CD14-positive monocyte (primary cell): ENCODE measurements around the gene DDR1. TPM values are rescaled to one million over a fixed set of nuclear protein-coding genes. Genes with fewer than 3 reads are reported as not detected.
"Not testable (repeated sequence)": the region's sequence is repeated elsewhere in the genome, so short reads cannot be mapped to it uniquely, and the experiment has no call there.

Experiments
- DNase-seq, 3 donors: peaks; one replicate each; pipeline ENCODE4 v3.0.0-alpha.2; 2011 to 2022
- H2AFZ ChIP-seq: 2 replicates; pipeline ENCODE4 v1.6.0; 2012; ENCODE audit warnings: mild to moderate bottlenecking, low read depth, low read length, inconsistent platforms; ENCODE audit not compliant: insufficient read depth, poor library complexity, severe bottlenecking
- H3K27ac ChIP-seq, 2 donors: 1 replicate in 1 of 2; 2 replicates in 1 of 2; pipeline ENCODE4 v1.5.1; 2012 to 2013; ENCODE audit warnings: low read length in 2 of 2, control low read depth in 1 of 2, inconsistent platforms in 1 of 2, low read depth in 1 of 2, mild to moderate bottlenecking in 1 of 2
- H3K27me3 ChIP-seq, 2 donors: one replicate each; pipeline versions ENCODE4 v1.6.0 to v1.6.1; 2011 to 2013; ENCODE audit warnings: low read length in 2 of 2; ENCODE audit not compliant: control insufficient read depth in 2 of 2, insufficient read depth in 2 of 2
- H3K36me3 ChIP-seq, 2 donors: replicated peaks in 1 of 2; 1 replicate in 1 of 2; 2 replicates in 1 of 2; pipeline versions ENCODE4 v1.5.1 to v1.6.1; 2012 to 2013; ENCODE audit warnings: low read length in 2 of 2, control low read depth in 1 of 2, inconsistent platforms in 1 of 2, mild to moderate bottlenecking in 1 of 2; ENCODE audit not compliant: insufficient read depth in 2 of 2, control insufficient read depth in 1 of 2
- H3K4me1 ChIP-seq, 2 donors: 1 replicate in 1 of 2; 2 replicates in 1 of 2; pipeline versions ENCODE4 v1.5.1 to v1.6.1; 2012 to 2013; ENCODE audit warnings: low read length in 2 of 2, control low read depth in 1 of 2, inconsistent platforms in 1 of 2, mild to moderate bottlenecking in 1 of 2, moderate library complexity in 1 of 2; ENCODE audit not compliant: insufficient read depth in 2 of 2, control insufficient read depth in 1 of 2
- H3K4me2 ChIP-seq: replicated peaks from 2 replicates; pipeline ENCODE3; 2012; ENCODE audit warnings: low read length, moderate library complexity, mild to moderate bottlenecking; ENCODE audit not compliant: poor library complexity, severe bottlenecking; ENCODE audit errors: extremely low read depth
- H3K4me3 ChIP-seq, 3 experiments: fragments of 200-600 bp in 1 of 3; sonication (generic) in 1 of 3; replicated peaks in 1 of 3; 1 replicate in 2 of 3; 2 replicates in 1 of 3; pipeline ENCODE4 v1.5.1; 2011 to 2013; ENCODE audit warnings: low read length in 3 of 3, mild to moderate bottlenecking in 3 of 3, control low read depth in 2 of 3, low read depth in 2 of 3, inconsistent platforms in 1 of 3, moderate library complexity in 1 of 3
- H3K79me2 ChIP-seq: 2 replicates; pipeline ENCODE4 v1.6.0; 2012; ENCODE audit warnings: mild to moderate bottlenecking, control low read depth, inconsistent platforms, low read length, moderate library complexity; ENCODE audit not compliant: insufficient read depth
- H3K9ac ChIP-seq: 2 replicates; pipeline ENCODE4 v1.6.0; 2017; ENCODE audit warnings: low read length, mild to moderate bottlenecking; ENCODE audit not compliant: insufficient read depth, poor library complexity, severe bottlenecking
- H3K9me3 ChIP-seq, 2 donors: replicated peaks in 1 of 2; 1 replicate in 1 of 2; 2 replicates in 1 of 2; pipeline versions ENCODE4 v1.5.1 to v1.6.1; 2012 to 2013; ENCODE audit warnings: low read length in 2 of 2, control low read depth in 1 of 2; ENCODE audit not compliant: control insufficient read depth in 1 of 2, insufficient read depth in 1 of 2
- H4K20me1 ChIP-seq: 2 replicates; pipeline ENCODE4 v1.6.0; 2012; ENCODE audit warnings: mild to moderate bottlenecking, low read length, control low read depth, moderate library complexity; ENCODE audit not compliant: insufficient read depth
- H3K27ac Mint-ChIP-seq, 7 donors: one replicate each; pipeline ENCODE4 v1.8.0; 2020; ENCODE audit warnings: mild to moderate bottlenecking in 7 of 7, mixed read lengths in 7 of 7, moderate library complexity in 6 of 7, inconsistent platforms in 2 of 7
- H3K27me3 Mint-ChIP-seq, 3 donors: one replicate each; pipeline ENCODE4 v1.8.0; 2021 to 2022; ENCODE audit warnings: low read depth in 3 of 3, mild to moderate bottlenecking in 3 of 3, mixed read lengths in 3 of 3, moderate library complexity in 3 of 3, inconsistent platforms in 1 of 3
- H3K36me3 Mint-ChIP-seq, 2 donors: one replicate each; pipeline ENCODE4 v1.8.0; 2020; ENCODE audit warnings: mixed read lengths in 2 of 2, inconsistent platforms in 1 of 2, mild to moderate bottlenecking in 1 of 2
- H3K4me1 Mint-ChIP-seq: one replicate; pipeline ENCODE4 v1.8.0; 2020; ENCODE audit warnings: mild to moderate bottlenecking, mixed read lengths
- H3K4me3 Mint-ChIP-seq, 2 donors: one replicate each; pipeline ENCODE4 v1.8.0; 2020; ENCODE audit warnings: mild to moderate bottlenecking in 2 of 2, mixed read lengths in 2 of 2, moderate library complexity in 1 of 2
- H3K9me3 Mint-ChIP-seq, 7 donors: one replicate each; pipeline ENCODE4 v1.8.0; 2020 to 2022; ENCODE audit warnings: mixed read lengths in 7 of 7, mild to moderate bottlenecking in 6 of 7, moderate library complexity in 6 of 7, inconsistent platforms in 2 of 7
- CTCF ChIP-seq: fragments of 200-600 bp; IDR thresholded peaks from one replicate; pipeline ENCODE4 v1.8.0; 2022; ENCODE audit warnings: antibody characterized with exemption, mild to moderate bottlenecking
- WGBS: methylation state at CpG from one replicate; pipeline ENCODE4 v1.1.5; 2013; ENCODE audit warnings: missing lambda C conversion rate; ENCODE audit not compliant: insufficient coverage; 5-methylcytosine and 5-hydroxymethylcytosine counted together
- intact Hi-C, 2 donors: fragments of 100-400 bp; cut with micrococcal nuclease; formaldehyde crosslinking; loops; one replicate each; pipeline versions ENCODE4 v1.15.0 to v1.15.1; 2023
- polyA plus RNA-seq, 3 donors: library from polyadenylated mRNA; depleted of rRNA in 1 of 3; unstranded in 2 of 3; stranded (reverse) in 1 of 3; fragments of 300-500 nt in 2 of 3; fragments of >200 nt in 1 of 3; fragmentation: Illumina TruSeq in 2 of 3; gene quantifications; 1 replicate in 2 of 3; 2 replicates in 1 of 3; pipeline ENCODE4 v1.2.3, GENCODE V29; 2012 to 2021

The DDR1 gene
- polyA plus RNA-seq, 3 donors = 0.39 to 1.0 (median 0.51) TPM

GRCh38 chr6:30857112-30857511, 27.2 kb upstream of the DDR1 start:
- intact Hi-C loops = no loop called here
- no peak overlapping the region for H3K9ac ChIP-seq
- peaks cover 7 to 9% of the 10 kb centered on the region in 2 donors for H3K4me1 ChIP-seq
- no peaks in the 10 kb centered on the region for H3K79me2 ChIP-seq
- H3K27me3 Mint-ChIP-seq = peaks cover 5 to 14% (median 9%) of the 10 kb centered on the region in 3 donors
- H3K9me3 ChIP-seq = peaks cover 6 to 18% of the 10 kb centered on the region in 2 donors
- no peak overlapping the region for H3K4me2 ChIP-seq
- no peak overlapping the region for H3K4me3 Mint-ChIP-seq
- H3K27ac ChIP-seq = no peak overlapping the region
- H3K36me3 ChIP-seq = no peaks in the 10 kb centered on the region
- peaks cover 10% of the 10 kb centered on the region for H3K4me1 Mint-ChIP-seq
- H3K27me3 ChIP-seq = no peaks in the 10 kb centered on the region
- H3K36me3 Mint-ChIP-seq = no peaks in the 10 kb centered on the region
- no peak overlapping the region for H2AFZ ChIP-seq
- no peaks in the 10 kb centered on the region for H4K20me1 ChIP-seq
- WGBS = 95% methylated on average over 5 of the region's 5 CpGs
- no peak for DNase-seq
- H3K27ac Mint-ChIP-seq = no peak overlapping the region
- H3K9me3 Mint-ChIP-seq = peaks cover 17 to 35% (median 25%) of the 10 kb centered on the region in 7 donors
- no peak overlapping the region for H3K4me3 ChIP-seq
- no peak for TF ChIP-seq CTCF

DNA sequence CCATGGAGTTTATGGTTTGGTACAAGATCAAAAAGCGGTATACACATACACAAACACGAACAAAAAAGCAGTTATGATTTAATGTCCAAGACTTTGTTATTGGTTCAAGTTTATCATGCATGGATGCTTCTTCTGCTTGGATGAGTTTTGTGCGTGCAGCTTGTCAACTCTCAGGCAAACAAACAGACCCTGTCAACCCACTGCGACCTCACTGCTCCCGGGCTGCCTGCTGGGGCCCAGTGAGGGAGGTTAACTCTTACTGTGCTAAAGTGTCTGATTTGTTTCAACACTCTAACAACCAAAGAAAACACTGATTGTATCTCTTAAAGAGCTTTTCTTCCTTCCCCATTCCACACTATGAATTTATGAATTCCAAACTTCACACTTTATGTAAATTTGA, 26.8 kb upstream of the DDR1 start:
- Histone ChIP-seq H3K27me3 (no peaks in the 10 kb centered on the region), H3K79me2 (no peaks in the 10 kb centered on the region), H3K4me1 (peaks cover 7 to 9% of the 10 kb centered on the region in 2 donors), H3K4me3 (no peak overlapping the region), H3K27ac (no peak overlapping the region), H3K36me3 (no peaks in the 10 kb centered on the region), H3K9ac (no peak overlapping the region), H3K4me2 (no peak overlapping the region), H2AFZ (no peak overlapping the region), H4K20me1 (no peaks in the 10 kb centered on the region), H3K9me3 (peaks cover 5 to 18% of the 10 kb centered on the region in 2 donors)
- H3K9me3 Mint-ChIP-seq = peaks cover 13 to 30% (median 21%) of the 10 kb centered on the region in 7 donors
- intact Hi-C loops = no loop called here
- H3K36me3 Mint-ChIP-seq = no peaks in the 10 kb centered on the region
- TF ChIP-seq CTCF = no peak
- DNase-seq = no peak
- peaks cover 10% of the 10 kb centered on the region for H3K4me1 Mint-ChIP-seq
- H3K27me3 Mint-ChIP-seq = peaks cover 5 to 14% (median 9%) of the 10 kb centered on the region in 3 donors
- no peak overlapping the region for H3K27ac Mint-ChIP-seq
- no CpG with 5 or more reads among the region's 5 CpGs for WGBS
- H3K4me3 Mint-ChIP-seq = no peak overlapping the region

GRCh38 chr6:30859726-30860125, 24.6 kb upstream of the DDR1 start:
- DNase-seq, H3K4me3 ChIP-seq, H3K4me2 ChIP-seq, H3K27ac Mint-ChIP-seq, H3K4me1 ChIP-seq, intact Hi-C loops, H3K36me3 Mint-ChIP-seq, H3K36me3 ChIP-seq, H2AFZ ChIP-seq, H3K4me3 Mint-ChIP-seq, H3K79me2 ChIP-seq, H3K27me3 ChIP-seq, H3K4me1 Mint-ChIP-seq, H4K20me1 ChIP-seq, H3K9ac ChIP-seq, H3K27ac ChIP-seq: not testable (repeated sequence)
- Mint-ChIP-seq H3K27me3 (peaks cover 12 to 14% (median 14%) of the 10 kb centered on the region in 3 donors), H3K9me3 (peaks cover 10 to 23% (median 21%) of the 10 kb centered on the region in 7 donors)
- H3K9me3 ChIP-seq = peaks cover 5 to 18% of the 10 kb centered on the region in 2 donors
- WGBS = 100% methylated on average over 3 of the region's 4 CpGs
